Activated T-cell treated with anti-CD3 and anti-CD28 coated beads for 24 hours (primary cell): ENCODE measurements around the gene PTP4A2.

Experiments
- DNase-seq: peaks from one replicate; pipeline ENCODE4 v3.0.0-alpha.2; 2020; ENCODE audit warnings: low read depth

The PTP4A2 gene

GRCh38 chr1:31885851-31886250, 52.3 kb downstream of the PTP4A2 start:
- no peak for DNase-seq

- no peak for DNase-seq
Observed at GRCh38 chr1:31883357-31883942, 54.7 kb downstream of the PTP4A2 start.

- DNase-seq, result no peak
Observed at GRCh38 chr1:31881688-31882000, 56.5 kb downstream of the PTP4A2 start.

GRCh38 chr1:31880957-31881687, 57.0 kb downstream of the PTP4A2 start:
- no peak for DNase-seq

GRCh38 chr1:31879981-31880608, 58.1 kb downstream of the PTP4A2 start:
- no peak for DNase-seq

GRCh38 chr1:31878058-31878457, 60.1 kb downstream of the PTP4A2 start:
- no peak for DNase-seq

GRCh38 chr1:31877544-31877943, 60.6 kb downstream of the PTP4A2 start:
- no peak for DNase-seq

- no peak for DNase-seq
Observed at GRCh38 chr1:31875636-31876236, 62.4 kb downstream of the PTP4A2 start.

GRCh38 chr1:31874942-31875341, 63.2 kb downstream of the PTP4A2 start:
- DNase-seq, result no peak

GRCh38 chr1:31872658-31873636, 65.2 kb downstream of the PTP4A2 start:
- no peak for DNase-seq

- DNase-seq, result no peak
Observed at GRCh38 chr1:31871703-31872102, 66.5 kb downstream of the PTP4A2 start.

- DNase-seq, result no peak
Observed at GRCh38 chr1:31870086-31870736, 68.0 kb downstream of the PTP4A2 start.

GRCh38 chr1:31869449-31869848, 68.7 kb downstream of the PTP4A2 start:
- DNase-seq, result no peak

- no peak for DNase-seq
Observed at GRCh38 chr1:31868862-31869261, 69.3 kb downstream of the PTP4A2 start.

- DNase-seq, result no peak
Observed at GRCh38 chr1:31867546-31867945, 70.6 kb downstream of the PTP4A2 start.

- no peak for DNase-seq
Observed at GRCh38 chr1:31866450-31867032, 71.6 kb downstream of the PTP4A2 start.

- no peak for DNase-seq
Observed at GRCh38 chr1:31865728-31866449, 72.3 kb downstream of the PTP4A2 start.

- no peak for DNase-seq
Observed at GRCh38 chr1:31862071-31862470, 76.1 kb downstream of the PTP4A2 start.

- no peak for DNase-seq
Observed at GRCh38 chr1:31861346-31861745, 76.8 kb downstream of the PTP4A2 start.

- DNase-seq, result no peak
Observed at GRCh38 chr1:31860581-31860980, 77.6 kb downstream of the PTP4A2 start.
